Fibroblast of gingiva (primary cell): Measurements from ENCODE around the gene CDH13.
A peak's percentile ranks its signal among the peaks of the same experiment; 100 is the strongest.

Experiments
- DNase-seq: peaks from one replicate; pipeline ENCODE4 v3.0.0-alpha.2; 2011; ENCODE audit warnings: low read depth

CDH13 gene

GRCh38 chr16:82748026-82748425 lies 121.3 kb downstream of the CDH13 start:
- peak; percentile 66 for DNase-seq

DNA sequence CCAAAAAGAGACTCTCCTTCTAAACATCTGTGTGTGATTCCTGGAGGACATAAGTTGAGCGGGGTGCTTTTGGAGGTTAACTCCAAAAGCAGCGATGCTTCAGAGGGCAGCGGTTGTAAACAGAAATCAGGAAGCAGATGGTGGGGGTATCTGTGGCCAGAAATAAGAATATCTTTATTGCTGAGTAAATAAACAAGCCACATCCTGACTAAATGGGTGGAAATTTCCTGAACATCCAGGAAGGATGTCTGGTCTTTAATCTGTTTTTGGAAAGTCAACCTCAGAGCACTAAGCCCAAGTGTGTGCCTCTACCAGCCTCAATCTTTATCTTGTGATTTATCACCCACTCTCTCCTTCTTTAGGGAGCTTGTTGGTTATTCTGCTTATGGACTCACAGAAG lies 123.3 kb downstream of the CDH13 start:
- DNase-seq = no peak

DNA sequence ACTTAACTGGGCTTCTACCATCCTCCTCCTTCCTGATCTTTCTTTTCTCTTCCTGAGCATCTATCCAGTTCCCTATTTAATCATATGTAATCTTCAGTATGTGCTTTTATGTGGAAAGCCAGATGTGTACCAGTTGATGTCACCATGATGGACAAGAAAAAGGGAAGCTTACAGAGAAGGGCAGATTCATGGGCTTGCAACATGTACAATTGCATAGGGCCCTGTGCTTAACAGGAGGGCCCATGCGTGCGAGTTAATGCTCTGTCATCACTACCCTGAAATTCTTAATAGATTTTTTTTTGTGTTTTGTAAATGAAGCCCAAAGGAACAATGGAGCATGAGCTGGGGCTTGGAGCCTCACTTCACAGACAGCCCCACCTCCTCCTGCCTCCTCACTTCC lies 124.3 kb downstream of the CDH13 start:
- DNase-seq = no peak

GRCh38 chr16:82752172-82752571 lies 125.4 kb downstream of the CDH13 start:
- DNase-seq = no peak

DNA sequence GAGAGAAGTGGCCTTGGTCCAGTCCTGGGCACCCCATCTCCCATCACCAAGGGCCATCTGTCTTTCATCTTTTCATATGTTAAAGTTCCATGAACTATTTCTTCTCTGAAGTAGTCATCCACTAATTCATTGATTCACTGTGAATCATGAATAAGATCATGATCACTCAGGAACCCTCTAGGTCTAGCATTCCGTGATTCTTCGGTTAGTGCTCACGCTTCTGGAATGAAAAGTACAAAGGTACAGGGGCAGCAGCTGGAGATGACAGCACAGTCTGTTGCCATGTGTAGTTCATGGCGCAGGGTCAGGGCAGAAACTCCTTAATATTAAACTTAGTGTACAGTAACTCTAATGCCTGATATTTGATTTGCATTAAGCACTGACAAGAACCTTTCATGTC lies 127.1 kb downstream of the CDH13 start:
- no peak for DNase-seq

DNA sequence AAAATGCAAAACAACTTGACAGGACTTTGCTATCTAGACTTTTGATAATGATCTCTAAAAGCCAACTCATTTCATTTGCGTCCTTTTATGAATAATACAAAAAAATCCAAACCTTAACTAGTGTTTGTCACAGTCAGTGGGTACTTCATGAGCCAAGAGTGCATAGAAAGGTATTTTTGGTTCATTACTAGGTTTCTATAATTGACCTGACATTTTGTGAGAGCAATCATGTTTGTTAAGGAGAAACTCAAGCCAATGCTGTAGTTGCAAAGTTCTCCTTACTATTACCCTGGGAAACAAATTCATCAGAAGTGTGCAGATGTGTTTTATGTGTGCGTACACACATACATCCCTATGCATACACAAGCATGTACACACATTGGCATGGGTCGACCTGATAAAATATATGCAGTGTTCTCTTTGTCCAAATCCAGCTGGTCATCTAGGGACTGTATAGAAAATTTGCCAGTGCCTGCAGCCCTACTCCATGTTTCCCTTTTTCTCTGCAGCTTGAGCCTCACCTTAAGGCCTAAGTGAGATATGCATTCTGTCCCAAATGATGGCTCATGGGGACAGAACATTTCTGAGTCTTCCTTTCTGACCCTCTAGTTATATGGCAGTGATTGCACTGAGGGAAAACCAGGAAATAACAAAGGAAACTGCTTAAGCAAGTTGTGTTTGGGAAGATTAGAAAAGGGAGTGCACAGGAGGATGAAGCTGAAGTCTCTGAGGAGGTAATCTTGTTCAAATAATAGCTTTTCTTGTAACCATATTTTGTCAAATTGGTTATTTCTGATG lies 128.1 kb downstream of the CDH13 start:
- DNase-seq = no peak

- DNase-seq = no peak
Observed at GRCh38 chr16:82755570-82756282, 129.0 kb downstream of the CDH13 start.

GRCh38 chr16:82756283-82756599 lies 129.5 kb downstream of the CDH13 start:
- no peak for DNase-seq

GRCh38 chr16:82758406-82758805 lies 131.6 kb downstream of the CDH13 start:
- DNase-seq = no peak

GRCh38 chr16:82758904-82759303 lies 132.1 kb downstream of the CDH13 start:
- DNase-seq = no peak

DNA sequence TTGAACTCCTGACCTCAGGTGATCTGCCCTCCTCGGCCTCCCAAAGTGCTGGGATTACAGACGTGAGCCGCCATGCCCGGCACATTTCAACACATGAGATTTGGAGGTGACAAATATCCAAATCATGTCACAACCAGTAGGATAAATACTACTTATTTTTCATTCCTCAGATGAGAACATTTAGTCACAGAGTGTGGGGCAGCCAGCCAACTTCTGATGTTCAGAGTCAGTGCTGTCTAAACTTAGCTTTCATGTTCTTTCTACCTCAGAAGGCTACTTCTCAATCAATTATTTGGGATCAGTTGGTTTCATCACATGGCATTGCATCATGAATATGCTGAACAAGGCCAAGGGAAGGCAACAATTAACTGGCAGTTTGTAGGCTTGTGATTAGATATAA lies 134.5 kb downstream of the CDH13 start:
- peak; percentile 58 for DNase-seq

DNA sequence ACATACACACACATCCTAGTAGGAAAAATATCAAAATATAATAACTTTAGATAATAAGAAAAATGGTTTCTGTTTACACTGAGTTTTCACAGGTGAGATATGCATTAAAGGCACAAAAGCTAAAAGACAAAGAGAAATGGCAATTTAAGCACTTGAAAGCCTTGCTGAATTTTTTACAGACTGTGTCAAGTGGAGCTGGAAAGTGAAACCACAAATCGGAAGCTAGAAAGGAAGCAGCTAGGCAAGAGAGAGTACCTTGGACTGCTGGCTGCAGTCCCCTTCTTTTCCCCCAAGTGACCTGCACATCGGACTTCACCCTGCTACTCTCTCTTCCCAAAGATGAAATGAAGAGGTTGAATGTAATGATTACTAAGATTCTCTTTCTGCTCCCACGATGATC lies 135.1 kb downstream of the CDH13 start:
- DNase-seq = no peak

DNA sequence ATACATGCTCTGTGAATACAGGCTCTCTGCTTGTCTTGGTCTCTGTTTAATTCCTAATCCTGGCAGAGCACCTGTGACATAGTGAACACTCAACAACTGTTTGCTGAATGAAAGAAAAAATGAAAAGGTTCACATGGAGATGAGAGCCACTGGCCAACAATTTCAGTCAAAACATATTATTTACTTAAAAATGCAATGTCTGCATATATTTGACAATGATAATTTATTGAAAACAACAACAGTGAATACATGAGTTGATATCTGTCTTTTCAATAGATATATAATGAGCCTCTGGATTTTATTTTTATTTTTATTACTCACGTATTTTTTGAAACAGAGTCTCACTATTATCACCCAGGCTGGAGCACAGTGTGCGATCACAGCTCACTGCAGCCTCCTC lies 136.6 kb downstream of the CDH13 start:
- DNase-seq = no peak

DNA sequence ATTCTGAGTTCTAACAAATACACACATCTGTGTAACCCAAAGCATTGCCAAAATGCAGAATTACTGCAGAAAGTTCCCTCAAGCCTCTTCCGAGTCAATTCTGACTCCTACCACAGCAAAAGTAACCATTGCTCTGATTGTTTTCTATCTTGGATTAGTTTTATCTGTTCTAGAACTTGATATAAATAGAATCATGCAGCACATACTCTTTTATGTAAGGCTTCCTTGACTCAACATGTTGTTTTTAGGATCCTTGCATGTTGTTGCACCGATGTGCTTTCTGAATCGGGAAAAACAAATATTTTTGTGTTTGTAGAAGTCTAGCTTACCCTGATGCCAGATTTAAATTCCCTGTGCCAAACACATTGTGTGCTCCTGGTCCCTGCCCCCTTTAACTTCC lies 140.4 kb downstream of the CDH13 start:
- no peak for DNase-seq

DNA sequence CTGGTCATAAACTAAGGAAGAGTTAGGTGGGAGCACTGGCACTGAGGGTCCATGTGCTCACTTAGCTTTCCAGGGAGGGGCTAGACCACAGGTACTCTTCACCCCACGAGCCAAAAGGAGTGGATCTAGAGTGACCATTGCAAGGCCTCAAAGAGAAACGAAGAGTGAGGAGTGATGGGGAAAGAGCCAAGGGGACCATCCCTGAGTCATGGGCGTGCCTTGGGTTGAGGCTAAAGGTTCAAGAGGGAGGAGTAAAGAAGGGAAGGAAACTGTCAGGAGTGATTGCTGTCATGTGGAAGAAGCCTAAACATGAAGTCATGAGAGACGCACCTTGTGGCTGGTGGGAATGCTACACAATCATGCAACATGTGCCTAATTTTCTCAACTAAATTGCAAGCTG lies 141.0 kb downstream of the CDH13 start:
- DNase-seq = no peak

- no peak for DNase-seq
Observed at GRCh38 chr16:82769845-82770244, 143.1 kb downstream of the CDH13 start.

- no peak for DNase-seq
Observed at GRCh38 chr16:82772215-82772614, 145.4 kb downstream of the CDH13 start.

- no peak for DNase-seq
Observed at GRCh38 chr16:82773018-82773417, 146.2 kb downstream of the CDH13 start.

DNA sequence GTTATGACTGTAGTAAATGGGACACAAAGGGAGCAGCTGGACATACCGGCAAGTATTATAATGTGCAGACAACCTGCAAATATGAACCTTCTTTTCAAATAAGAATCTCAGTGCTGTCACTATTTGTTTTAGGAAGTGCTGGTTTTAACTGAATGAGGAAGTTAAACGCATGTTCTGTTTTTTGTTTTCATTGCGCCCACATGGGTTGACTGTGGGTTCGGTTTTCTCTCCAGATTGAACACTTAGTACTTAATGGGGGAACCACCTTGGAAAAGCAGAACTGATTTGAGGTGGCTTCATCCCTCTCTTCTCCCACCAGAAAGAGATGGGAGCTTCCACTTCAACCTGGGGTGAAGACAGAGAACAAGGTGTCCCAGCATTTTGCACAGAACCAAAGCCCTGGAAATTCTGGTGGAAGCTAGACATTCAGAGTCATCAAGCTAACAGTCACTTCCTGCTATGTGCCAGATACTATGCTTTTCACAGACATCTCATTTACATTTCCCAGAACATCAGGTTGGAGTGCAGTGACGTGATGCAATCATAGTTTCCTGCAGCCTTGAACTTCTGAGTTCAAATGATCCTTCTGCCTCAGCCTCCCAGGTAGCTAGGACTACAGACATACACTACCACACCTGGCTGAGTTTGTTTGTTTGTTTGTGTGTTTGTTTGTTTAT lies 149.8 kb downstream of the CDH13 start:
- no peak for DNase-seq

DNA sequence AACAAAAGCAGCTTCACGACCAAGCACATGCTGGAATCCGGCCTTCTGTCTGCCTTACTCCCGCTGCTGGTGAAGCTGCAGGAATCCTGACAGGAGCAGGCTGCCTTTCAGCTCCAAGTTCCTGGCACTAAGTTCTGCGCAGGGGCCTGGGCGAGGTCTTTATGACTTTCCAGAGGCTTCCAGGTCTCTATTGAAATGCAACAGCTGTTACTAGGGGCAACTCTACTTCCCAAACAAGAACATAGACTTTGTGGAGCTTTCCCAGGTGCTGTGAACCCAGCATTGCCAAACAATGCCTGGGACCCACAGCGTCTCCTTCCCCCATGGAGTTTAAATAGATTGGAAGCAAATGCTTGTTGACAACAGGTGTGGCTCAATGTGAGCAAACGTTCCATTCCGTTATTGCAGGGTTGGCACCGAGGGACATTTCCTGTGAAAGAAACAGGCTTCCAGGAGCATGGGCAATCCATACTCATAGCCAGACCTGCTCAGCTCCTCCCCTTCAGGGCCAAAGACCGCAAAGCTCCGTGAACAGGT lies 156.0 kb downstream of the CDH13 start:
- no peak for DNase-seq

DNA sequence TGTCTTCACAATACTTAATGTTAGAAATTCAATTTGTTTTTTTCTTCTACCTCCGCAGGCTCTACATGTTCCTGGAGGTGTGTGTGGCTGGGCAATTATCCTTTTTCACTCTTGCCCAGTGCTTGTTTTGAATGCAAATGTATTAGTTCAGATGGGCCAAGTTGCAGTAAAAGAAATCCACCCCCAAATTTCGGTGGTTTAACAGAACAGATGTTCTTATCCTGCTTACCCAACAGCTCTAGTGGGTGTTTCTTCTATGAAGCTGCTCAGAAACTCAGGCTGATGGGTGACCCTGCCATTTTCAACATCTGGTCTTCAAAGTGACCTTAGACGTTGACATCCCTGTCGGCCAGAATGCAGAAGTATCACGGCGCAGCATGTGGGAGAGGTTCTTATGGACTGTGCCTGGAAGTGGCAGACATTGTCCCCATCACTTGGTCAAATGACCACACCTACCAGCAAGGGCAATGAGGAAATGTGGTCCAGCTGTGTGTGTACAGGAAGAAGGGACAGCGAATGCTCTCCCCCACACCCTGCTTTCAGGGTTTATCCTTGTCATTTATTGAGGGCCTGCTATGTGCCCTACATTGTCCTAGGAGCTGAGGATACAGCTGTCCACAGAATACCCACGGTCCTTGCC lies 157.3 kb downstream of the CDH13 start:
- no peak for DNase-seq

GRCh38 chr16:82784573-82784968 lies 157.8 kb downstream of the CDH13 start:
- no peak for DNase-seq

- DNase-seq = no peak
Observed at GRCh38 chr16:82788225-82788624, 161.5 kb downstream of the CDH13 start.
